HG02970 (cell line): ENCODE measurements around the gene DEFB121.
"Not testable (repeated sequence)": the region's sequence is repeated elsewhere in the genome, so short reads cannot be mapped to it uniquely, and the experiment has no call there.

Experiments
- ATAC-seq: cut with Tn5 transposase; IDR thresholded peaks from one replicate; pipeline ENCODE4 v1.9.1; 2021; ENCODE audit warnings: mild to moderate bottlenecking, moderate library complexity, moderate number of reproducible peaks; ENCODE audit not compliant: unreplicated experiment, low FRiP score

Gene DEFB121, protein sequence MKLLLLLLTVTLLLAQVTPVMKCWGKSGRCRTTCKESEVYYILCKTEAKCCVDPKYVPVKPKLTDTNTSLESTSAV

GRCh38 chr20:31406115-31406514 is at the start of gene DEFB121:
Gene DEFB121 (minus strand): TSS chr20:31406215. CDS start chr20:31406152, 63 bp downstream.
- no peak for ATAC-seq

DNA sequence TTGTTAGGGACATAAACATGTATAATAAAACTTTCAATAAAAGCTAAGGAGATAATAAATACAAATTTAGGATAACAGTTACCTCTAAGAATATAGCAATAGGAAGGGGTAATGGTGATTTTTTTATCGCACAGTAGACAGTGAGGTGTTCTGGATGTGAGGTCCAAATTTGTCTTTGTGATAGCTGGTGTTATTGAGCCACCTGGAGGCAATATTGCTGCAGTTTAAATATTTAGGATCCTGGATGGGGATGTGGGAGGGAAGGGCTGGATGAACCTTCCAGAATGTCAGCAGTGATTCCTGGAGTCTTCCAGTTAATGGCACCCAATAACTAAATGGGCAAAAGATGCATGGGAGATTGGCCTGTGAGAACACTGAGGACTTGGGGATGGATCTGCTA is 48.3 kb upstream of the DEFB121 start:
- no peak for ATAC-seq

GRCh38 chr20:31452575-31452974 is 46.6 kb upstream of the DEFB121 start:
- ATAC-seq: no peak

GRCh38 chr20:31449511-31450414 is 43.7 kb upstream of the DEFB121 start:
- no peak for ATAC-seq

- no peak for ATAC-seq
Observed at GRCh38 chr20:31446084-31446819, 40.2 kb upstream of the DEFB121 start.

DNA sequence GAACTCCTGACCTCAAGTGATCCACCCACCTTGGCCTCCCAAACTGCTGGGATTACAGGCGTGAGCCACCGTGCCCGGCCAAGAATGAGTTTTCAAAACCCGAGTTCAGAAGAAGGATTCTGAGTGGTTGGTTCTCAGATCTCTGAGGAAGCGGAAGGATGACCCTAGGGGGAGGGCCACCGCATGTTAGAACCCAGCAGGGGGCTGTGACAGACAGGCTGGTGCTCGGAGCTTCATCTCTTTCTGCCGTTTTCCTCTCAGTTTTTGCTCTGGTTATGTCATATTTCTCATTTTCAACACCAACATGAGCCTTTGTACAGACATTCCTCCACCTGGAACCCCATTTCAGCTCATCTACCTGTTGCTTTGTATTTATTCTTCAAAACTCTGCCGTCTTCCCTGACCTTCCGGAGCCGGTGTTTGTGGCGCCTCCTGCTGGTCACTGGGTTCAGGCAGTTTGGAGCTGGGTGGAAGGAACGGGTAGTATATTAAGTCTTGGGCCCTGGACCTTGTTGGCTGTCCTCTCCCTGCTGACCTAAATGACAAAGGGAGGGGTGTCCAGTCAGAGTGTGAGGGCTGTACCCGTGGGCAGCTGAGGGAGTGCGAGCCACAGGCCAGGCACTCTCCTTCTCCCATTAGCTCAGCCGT is 34.1 kb upstream of the DEFB121 start, which contains the start of gene DEFB123:
Gene DEFB123 (plus strand): TSS at position 621 of the 648 bp plus-strand sequence. CDS start 67 bp downstream, outside the sequence.
- no peak for ATAC-seq

DNA sequence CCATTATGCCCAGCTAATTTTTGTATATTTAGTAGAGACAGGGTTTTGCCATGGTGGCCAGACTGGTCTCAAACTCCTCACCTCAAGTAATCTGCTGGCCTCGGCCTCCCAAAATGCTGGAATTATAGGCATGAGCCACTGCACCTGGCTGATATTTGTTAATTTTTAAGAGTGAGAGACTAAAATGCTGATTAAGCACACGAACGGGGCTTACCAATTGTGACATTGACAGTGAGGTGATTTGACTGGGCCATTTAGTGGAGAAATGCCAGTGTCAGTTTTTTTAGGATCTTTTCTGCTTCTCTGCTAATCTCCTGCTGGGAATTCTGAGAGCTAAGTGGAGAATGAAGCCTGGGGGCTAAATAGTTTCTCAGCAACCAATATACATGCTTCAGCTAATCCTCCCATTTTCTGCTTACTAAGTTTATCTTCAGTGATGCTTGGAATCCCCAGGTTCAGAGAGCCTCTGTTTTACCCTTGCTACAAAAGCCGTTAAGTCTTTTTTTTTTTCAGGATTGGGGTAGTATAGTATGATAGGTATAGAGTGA is 24.6 kb upstream of the DEFB121 start:
- ATAC-seq: no peak

DNA sequence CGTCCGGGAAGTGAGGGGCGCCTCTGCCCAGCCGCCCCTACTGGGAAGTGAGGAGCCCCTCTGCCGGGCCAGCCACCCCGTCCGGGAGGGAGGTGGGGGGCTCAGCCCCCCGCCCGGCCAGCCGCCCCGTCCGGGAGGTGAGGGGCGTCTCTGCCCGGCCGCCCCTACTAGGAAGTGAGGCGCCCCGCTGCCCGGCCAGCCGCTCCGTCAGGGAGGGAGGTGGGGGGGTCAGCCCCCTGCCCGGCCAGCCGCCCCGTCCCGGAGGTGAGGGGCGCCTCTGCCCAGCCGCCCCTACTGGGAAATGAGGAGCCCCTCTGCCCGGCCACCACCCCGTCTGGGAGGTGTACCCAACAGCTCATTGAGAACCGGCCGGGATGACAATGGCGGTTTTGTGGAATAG is 21.6 kb upstream of the DEFB121 start:
- ATAC-seq: not testable (repeated sequence)

GRCh38 chr20:31426891-31427551 is 21.0 kb upstream of the DEFB121 start:
- not testable (repeated sequence) for ATAC-seq

- ATAC-seq: no peak
Observed at GRCh38 chr20:31425797-31426196, 19.8 kb upstream of the DEFB121 start.

GRCh38 chr20:31418307-31418706 is 12.3 kb upstream of the DEFB121 start:
- ATAC-seq: no peak

DNA sequence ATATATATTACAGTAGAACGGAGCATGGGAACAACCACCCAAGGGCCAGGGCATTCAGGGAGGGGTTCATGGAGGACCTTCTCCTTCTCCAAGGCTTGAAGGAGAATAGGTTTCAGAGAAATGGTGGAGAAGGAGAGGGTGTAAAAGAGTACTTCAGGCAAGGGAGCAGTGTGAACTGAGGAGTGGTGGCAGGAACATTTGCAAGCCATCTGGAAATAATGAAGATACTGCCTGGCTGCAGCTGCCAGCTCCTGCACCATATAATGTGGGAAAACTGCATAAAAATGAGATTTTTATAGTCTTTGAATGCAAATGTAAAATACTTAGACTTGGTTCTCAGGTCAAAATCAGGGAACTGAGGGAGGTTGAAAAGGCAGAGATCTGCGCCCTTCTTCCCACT is 9.6 kb upstream of the DEFB121 start:
- ATAC-seq: no peak

GRCh38 chr20:31414381-31414780 is 8.4 kb upstream of the DEFB121 start:
- ATAC-seq: no peak

DNA sequence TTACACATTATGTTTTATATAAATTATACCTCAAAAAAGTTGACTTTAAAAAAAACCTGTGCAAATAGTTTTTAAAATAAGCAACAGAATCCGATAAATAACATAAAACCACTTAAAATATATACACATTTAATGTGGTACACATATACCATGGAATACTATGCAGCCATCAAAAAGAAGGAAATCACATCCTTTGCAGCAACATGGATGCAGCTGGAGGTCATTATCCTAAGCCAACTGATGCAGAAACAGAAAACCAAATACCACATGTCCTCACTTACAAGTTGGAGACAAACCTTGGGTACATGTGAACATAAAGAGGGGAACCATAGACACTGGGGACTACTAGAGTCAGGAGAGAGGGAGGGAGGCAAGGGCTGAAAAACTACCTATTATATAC is 4.0 kb upstream of the DEFB121 start:
- no peak for ATAC-seq

DNA sequence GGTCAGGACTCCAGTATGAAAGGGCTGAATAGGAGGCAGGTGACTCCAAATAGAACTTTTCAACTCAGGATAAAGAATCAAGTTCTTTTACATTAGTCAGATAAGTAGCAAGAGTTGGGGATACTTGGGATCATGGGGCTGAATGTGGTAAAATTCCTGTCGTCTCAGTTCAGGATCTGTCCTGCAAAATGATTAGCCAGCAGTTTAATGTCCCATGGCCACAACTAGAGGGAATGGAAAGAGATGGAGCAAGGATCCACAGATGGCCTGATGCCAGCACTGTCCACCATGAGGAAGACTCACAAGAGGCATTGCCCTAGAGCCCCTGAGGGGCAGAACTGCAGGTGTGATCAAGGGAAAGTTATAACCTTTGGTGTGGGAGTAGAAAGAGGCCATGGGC is 2.1 kb downstream of the DEFB121 start:
- no peak for ATAC-seq

DNA sequence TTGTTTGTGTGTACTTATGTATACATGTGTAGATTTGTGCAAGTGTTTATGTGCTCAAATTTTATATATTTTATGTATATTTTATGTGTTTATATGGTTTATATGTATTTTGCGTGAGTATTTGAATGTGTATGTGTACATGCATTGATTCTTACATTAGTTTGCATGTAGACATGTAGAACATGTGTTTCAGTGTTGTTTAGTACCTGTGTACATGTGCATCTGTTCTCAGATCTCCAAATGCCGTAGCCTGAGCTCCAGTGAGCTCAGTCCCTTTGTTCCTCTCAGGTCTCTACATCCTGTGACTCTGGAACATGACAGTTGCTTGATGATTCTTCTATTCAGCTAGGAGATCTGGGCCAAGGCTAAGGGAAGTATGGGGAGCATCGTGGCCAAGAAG is 11.1 kb downstream of the DEFB121 start:
- no peak for ATAC-seq

GRCh38 chr20:31392836-31393235 is 13.2 kb downstream of the DEFB121 start:
- no peak for ATAC-seq

GRCh38 chr20:31390490-31390889 is 15.5 kb downstream of the DEFB121 start, which contains the start of gene DEFB119:
Gene DEFB119 (minus strand): TSS chr20:31390590. CDS start chr20:31390483, 107 bp downstream.
- no peak for ATAC-seq

- ATAC-seq: no peak
Observed at GRCh38 chr20:31374346-31374745, 31.7 kb downstream of the DEFB121 start.

DNA sequence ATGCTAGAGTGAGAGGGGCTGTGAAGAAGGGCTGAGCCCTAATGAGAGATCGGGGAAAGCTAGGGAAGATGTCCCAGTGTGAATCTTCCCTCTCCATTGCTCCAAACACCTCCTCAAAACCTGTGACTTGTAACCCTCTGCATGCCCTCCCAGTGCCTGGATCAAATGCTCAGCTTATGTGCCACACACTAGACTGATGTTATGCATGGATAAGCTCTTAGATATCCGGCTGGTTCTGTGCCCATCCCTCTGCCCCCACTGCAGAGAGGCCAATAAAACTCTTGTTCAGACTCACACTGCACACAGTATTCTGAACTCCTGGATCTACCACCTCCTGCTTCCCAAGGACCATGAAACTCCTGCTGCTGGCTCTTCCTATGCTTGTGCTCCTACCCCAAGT is 37.7 kb downstream of the DEFB121 start, which contains the start of gene DEFB118:
Gene DEFB118 (plus strand): TSS at position 301 of the 400 bp plus-strand sequence. CDS start 50 bp downstream, at position 351.
- ATAC-seq: no peak
